GM06990 (cell line): ENCODE measurements around the gene SH2D2A.

Experiments
- DNase-seq: peaks from one replicate; pipeline ENCODE4 v3.0.0-alpha.2; 2011; ENCODE audit not compliant: insufficient read length; ENCODE audit errors: extremely low read depth
- H3K27me3 ChIP-seq: replicated peaks from 2 replicates; pipeline ENCODE4 v1.6.0; 2011; ENCODE audit warnings: low read length; ENCODE audit not compliant: control insufficient read depth, insufficient read depth
- H3K36me3 ChIP-seq: 2 replicates; pipeline ENCODE4 v1.5.1; 2011; ENCODE audit warnings: low read length; ENCODE audit not compliant: control insufficient read depth, insufficient read depth
- H3K4me3 ChIP-seq: replicated peaks from 2 replicates; pipeline ENCODE4 v1.5.1; 2011; ENCODE audit warnings: low read depth, mild to moderate bottlenecking, control low read depth, low read length
- CTCF ChIP-seq: IDR thresholded peaks from 2 replicates; pipeline ENCODE4 v1.5.1; 2011; ENCODE audit warnings: low read length, control low read depth, mild to moderate bottlenecking, inconsistent platforms; ENCODE audit not compliant: insufficient read depth, poor library complexity, severe bottlenecking

SH2D2A gene

GRCh38 chr1:156839426-156840109 lies 22.9 kb upstream of the SH2D2A start:
- no peaks in the 10 kb centered on the region; the same call in none of the 2 replicates for H3K27me3 ChIP-seq
- DNase-seq, result no peak
- H3K36me3 ChIP-seq, result no peaks in the 10 kb centered on the region
- TF ChIP-seq CTCF, result no peak
- no peak overlapping the region for H3K4me3 ChIP-seq

GRCh38 chr1:156838972-156839371 lies 22.3 kb upstream of the SH2D2A start:
- peak; percentile 90 for TF ChIP-seq CTCF
- no peaks in the 10 kb centered on the region for H3K36me3 ChIP-seq
- H3K4me3 ChIP-seq, result no peak overlapping the region
- no peak for DNase-seq
- H3K27me3 ChIP-seq, result no peaks in the 10 kb centered on the region; the same call in none of the 2 replicates

- no peak for TF ChIP-seq CTCF
- H3K36me3 ChIP-seq, result no peaks in the 10 kb centered on the region
Measured at GRCh38 chr1:156836892-156837291, 20.2 kb upstream of the SH2D2A start.

GRCh38 chr1:156836041-156836654 lies 19.5 kb upstream of the SH2D2A start:
- peak; percentile 70 for DNase-seq
- no peak for TF ChIP-seq CTCF
- H3K27me3 ChIP-seq, result no peaks in the 10 kb centered on the region; the same call in 1 of the 2 replicates
- no peaks in the 10 kb centered on the region for H3K36me3 ChIP-seq
- no peak overlapping the region for H3K4me3 ChIP-seq

More at GRCh38 chr1:156836892-156837291, 20.2 kb upstream of the SH2D2A start:
- H3K27me3 ChIP-seq, result no peaks in the 10 kb centered on the region; the same call in 1 of the 2 replicates
- DNase-seq, result no peak
- no peak overlapping the region for H3K4me3 ChIP-seq

- no peak overlapping the region for H3K4me3 ChIP-seq
- no peaks in the 10 kb centered on the region for H3K27me3 ChIP-seq
- no peak for DNase-seq
- no peak for TF ChIP-seq CTCF
- H3K36me3 ChIP-seq, result no peaks in the 10 kb centered on the region
Measured at GRCh38 chr1:156834322-156834721, 17.7 kb upstream of the SH2D2A start.

DNA sequence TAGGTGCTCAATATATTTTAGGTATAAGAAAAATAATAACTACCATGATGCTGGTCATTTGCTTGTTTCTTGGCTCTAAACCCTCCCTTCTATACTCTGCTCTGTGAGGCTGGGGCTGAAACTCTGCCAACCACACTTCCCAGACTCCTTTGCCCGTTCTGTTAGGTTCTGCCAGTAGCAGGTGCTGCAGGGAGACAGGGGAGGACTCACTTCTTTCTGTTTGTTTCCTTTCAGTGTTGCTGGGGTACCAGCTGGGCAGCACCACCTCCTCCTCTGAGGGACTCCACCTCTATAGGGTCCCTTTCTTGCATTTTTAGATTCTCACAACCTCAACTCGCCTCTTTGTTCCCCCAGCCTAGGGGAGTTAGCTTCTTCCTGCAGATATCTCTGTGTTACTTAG lies 17.0 kb upstream of the SH2D2A start:
- no peak for TF ChIP-seq CTCF
- no peaks in the 10 kb centered on the region for H3K27me3 ChIP-seq

More for the DNA sequence above, 17.0 kb upstream of the SH2D2A start:
- Histone ChIP-seq H3K36me3 (no peaks in the 10 kb centered on the region), H3K4me3 (no peak overlapping the region)
- no peak for DNase-seq
